ENCODE results near the gene RGP1.

Gene RGP1

DNA sequence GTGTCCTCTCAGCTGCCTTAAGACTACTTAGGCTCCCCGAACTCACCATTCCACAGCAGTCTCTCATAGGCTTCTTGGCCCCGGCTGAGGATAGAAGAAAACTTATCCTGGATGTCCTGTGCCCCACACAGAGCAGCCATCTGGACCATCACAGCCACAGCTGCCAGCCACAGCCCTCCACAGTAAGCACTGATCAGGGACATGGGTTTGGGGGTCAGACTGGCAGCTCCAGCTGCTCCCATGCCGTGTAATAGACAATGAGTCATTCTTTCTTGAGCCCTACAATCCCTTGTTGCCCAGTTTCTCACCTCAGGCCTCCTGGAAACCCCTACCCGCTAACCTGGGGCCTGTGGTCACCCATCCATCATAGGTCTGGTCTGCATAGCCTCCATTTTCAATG is 10.9 kb upstream of the RGP1 start:
- no peaks in the 10 kb centered on the region for H3K27me3 Mint-ChIP-seq
- peaks cover 24% of the 10 kb centered on the region for H3K4me1 Mint-ChIP-seq
- no peaks in the 10 kb centered on the region for H3K9me3 Mint-ChIP-seq
- no peak overlapping the region for H3K4me3 Mint-ChIP-seq
- ATAC-seq (replicated peaks; ENCODE audit: extremely low read depth, poor library complexity, severe bottlenecking) (no peak), DNase-seq (ENCODE audit: low spot score in 2 of 2) (no peak)
- peaks cover 39% of the 10 kb centered on the region for H3K36me3 Mint-ChIP-seq (ENCODE audit: insufficient read depth)
- no peak overlapping the region for H3K27ac Mint-ChIP-seq (ENCODE audit: low read depth)

DNA sequence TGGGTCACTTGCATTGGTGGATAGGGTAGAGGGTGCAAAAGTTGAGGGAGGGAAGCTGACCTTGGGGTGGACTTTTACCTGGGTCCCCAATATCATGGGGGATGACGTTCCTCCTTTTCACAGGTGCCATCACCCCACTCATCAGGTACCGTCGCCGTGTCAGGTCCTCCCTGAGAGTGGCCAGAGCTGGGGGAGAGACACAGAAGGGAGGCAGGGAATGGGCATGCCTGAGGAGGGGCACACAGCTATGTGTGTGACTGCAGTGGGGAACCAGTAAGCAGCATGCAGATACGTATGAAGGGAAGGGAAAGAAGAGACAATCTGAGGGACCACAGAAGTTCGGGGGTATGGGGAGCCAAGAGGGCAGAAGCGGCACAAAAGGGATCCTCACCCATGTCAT is 10.2 kb upstream of the RGP1 start:
- H3K27me3 Mint-ChIP-seq: no peaks in the 10 kb centered on the region
- no peak overlapping the region for H3K4me3 Mint-ChIP-seq
- H3K9me3 Mint-ChIP-seq: no peaks in the 10 kb centered on the region
- H3K27ac Mint-ChIP-seq (ENCODE audit: low read depth): no peak overlapping the region
- ATAC-seq (replicated peaks; ENCODE audit: extremely low read depth, poor library complexity, severe bottlenecking) (no peak), DNase-seq (ENCODE audit: low spot score in 2 of 2) (no peak)
- peaks cover 28% of the 10 kb centered on the region for H3K4me1 Mint-ChIP-seq
- peaks cover 44% of the 10 kb centered on the region for H3K36me3 Mint-ChIP-seq (ENCODE audit: insufficient read depth)

DNA sequence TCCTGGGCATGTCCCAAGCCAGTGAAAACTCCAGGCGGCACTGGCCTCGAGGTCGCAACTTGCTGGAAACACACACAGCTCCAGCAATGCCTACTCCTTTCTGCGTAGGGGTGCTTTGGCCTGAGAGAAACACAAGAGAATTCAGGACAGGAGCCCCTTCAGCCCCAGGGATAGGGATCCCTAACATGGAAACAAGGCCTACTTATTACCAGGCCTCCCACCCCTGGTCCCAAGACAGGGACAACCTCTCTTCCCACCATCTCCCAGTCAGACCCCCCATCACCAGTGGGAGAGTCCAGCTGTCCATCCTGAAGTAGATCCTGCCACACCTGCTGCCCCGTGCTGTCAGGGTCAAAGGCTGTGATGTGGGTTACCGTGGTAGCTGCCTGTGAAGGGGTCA is 8.8 kb upstream of the RGP1 start:
- ATAC-seq (replicated peaks; ENCODE audit: extremely low read depth, poor library complexity, severe bottlenecking) (no peak), DNase-seq (ENCODE audit: low spot score in 2 of 2) (no peak)
- Mint-ChIP-seq H3K36me3 (ENCODE audit: insufficient read depth) (peaks cover 47% of the 10 kb centered on the region), H3K9me3 (no peaks in the 10 kb centered on the region), H3K4me1 (peaks cover 33% of the 10 kb centered on the region), H3K27me3 (no peaks in the 10 kb centered on the region), H3K27ac (ENCODE audit: low read depth) (no peak overlapping the region), H3K4me3 (no peak overlapping the region)

DNA sequence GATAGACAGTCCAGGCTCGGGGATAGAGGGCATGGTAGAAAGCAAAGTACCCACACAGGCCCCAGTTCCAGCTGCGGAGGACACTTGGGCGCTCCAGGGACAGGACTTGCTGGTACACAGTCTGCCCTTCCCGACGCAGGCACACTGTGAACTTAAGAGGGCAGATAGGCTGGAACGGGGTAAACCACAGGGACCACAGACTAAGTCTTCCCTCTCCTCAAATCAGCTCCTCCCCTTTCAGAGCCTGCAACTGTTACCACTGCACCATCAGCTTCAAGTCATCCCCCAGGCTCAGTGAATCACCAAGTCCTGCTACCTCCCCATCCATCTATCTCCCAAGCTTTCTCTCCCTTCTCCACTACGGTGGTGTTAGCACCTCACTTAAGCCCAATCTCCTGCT is 7.3 kb upstream of the RGP1 start:
- H3K27ac Mint-ChIP-seq (ENCODE audit: low read depth): peak overlapping the region; percentile 8
- peaks cover 38% of the 10 kb centered on the region for H3K4me1 Mint-ChIP-seq
- H3K9me3 Mint-ChIP-seq: no peaks in the 10 kb centered on the region
- no peak for ATAC-seq (replicated peaks; ENCODE audit: extremely low read depth, poor library complexity, severe bottlenecking)
- no peak overlapping the region for H3K4me3 Mint-ChIP-seq
- no peak for DNase-seq (ENCODE audit: low spot score in 2 of 2)
- peaks cover 43% of the 10 kb centered on the region for H3K36me3 Mint-ChIP-seq (ENCODE audit: insufficient read depth)
- H3K27me3 Mint-ChIP-seq: no peaks in the 10 kb centered on the region

DNA sequence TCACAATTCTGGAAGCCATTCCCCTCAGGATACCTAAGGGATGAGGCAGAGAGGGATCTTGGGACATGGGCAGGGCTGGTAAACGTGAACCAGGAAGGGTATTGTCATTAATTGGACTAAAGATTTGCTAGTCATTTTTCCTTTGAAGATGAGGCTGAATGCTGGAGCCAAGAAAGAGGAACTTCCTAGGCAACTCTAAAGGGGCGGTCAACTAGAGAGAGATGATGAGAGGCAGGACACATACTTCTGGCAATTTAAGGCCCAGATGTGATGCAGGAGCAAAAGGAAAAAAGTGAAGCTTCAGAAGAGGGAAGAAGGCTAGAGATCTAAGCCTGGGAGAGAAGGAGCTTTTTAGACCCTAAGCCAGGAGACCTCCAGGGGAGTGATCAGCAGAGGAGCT is 5.6 kb upstream of the RGP1 start:
- H3K36me3 Mint-ChIP-seq (ENCODE audit: insufficient read depth): peaks cover 41% of the 10 kb centered on the region
- no peak for DNase-seq (ENCODE audit: low spot score in 2 of 2)
- H3K4me1 Mint-ChIP-seq: peaks cover 52% of the 10 kb centered on the region
- ATAC-seq (replicated peaks; ENCODE audit: extremely low read depth, poor library complexity, severe bottlenecking): no peak
- no peak overlapping the region for H3K27ac Mint-ChIP-seq (ENCODE audit: low read depth)
- H3K27me3 Mint-ChIP-seq: no peaks in the 10 kb centered on the region
- no peaks in the 10 kb centered on the region for H3K9me3 Mint-ChIP-seq
- H3K4me3 Mint-ChIP-seq: no peak overlapping the region

DNA sequence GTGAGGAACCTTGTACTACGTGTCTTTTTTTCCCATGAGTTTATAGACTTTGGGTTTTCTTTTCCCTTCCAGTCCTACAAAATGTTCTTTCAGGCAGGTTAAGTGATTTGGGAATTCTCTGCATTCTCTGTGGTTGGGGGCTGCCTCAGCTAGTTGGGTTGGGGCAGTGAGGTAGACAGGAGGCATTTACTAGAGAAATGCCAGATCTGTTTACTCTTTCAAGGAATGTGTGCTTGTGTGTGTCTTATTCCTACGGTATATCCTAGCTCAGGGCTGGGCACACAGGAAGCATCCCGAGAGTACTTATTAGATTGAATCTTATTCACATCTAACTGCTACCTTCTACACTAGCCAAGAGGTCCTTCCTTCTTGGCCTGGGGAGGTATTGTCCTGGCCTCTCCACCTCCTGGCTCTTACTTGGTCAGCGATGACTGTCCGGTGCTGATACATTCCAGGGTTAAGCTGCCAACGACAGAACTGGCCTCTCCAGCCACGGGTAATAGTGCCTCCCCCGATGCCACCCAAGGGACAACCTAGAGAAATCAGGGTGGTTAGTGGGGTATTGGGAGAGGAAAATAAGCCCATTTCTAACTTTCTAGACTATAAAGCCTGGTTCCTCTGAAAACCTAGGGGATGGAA is 5.1 kb upstream of the RGP1 start:
- ATAC-seq (replicated peaks; ENCODE audit: extremely low read depth, poor library complexity, severe bottlenecking): no peak
- no peak for DNase-seq (ENCODE audit: low spot score in 2 of 2)
- Mint-ChIP-seq H3K4me1 (peaks cover 52% of the 10 kb centered on the region), H3K27ac (ENCODE audit: low read depth) (no peak overlapping the region), H3K9me3 (no peaks in the 10 kb centered on the region), H3K27me3 (no peaks in the 10 kb centered on the region), H3K36me3 (ENCODE audit: insufficient read depth) (peaks cover 35% of the 10 kb centered on the region), H3K4me3 (no peak overlapping the region)

DNA sequence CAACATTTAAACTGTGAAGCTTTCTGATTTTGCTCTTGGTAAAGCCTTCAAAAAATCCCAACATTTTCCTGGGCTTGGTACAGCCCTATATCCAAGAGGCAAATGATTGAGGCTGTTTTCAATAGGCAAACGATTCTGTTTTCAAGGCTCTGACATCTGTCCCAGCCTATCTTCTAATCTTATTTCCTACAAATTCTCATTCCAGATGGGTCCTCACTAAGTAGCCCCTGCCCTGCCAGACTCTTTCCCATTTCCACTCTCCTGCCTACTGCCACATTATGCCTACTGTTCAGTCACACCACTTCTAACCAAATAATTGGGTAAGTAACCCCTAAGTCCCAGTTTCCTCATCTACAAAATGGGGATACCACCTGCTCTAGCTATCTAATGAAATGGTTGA is 3.5 kb upstream of the RGP1 start:
- Mint-ChIP-seq H3K36me3 (ENCODE audit: insufficient read depth) (peaks cover 35% of the 10 kb centered on the region), H3K27me3 (no peaks in the 10 kb centered on the region), H3K4me3 (peak overlapping the region; percentile 97), H3K9me3 (no peaks in the 10 kb centered on the region), H3K4me1 (peaks cover 64% of the 10 kb centered on the region), H3K27ac (ENCODE audit: low read depth) (peak overlapping the region; percentile 5)
- DNase-seq (ENCODE audit: low spot score in 2 of 2) (no peak), ATAC-seq (replicated peaks; ENCODE audit: extremely low read depth, poor library complexity, severe bottlenecking) (no peak)

DNA sequence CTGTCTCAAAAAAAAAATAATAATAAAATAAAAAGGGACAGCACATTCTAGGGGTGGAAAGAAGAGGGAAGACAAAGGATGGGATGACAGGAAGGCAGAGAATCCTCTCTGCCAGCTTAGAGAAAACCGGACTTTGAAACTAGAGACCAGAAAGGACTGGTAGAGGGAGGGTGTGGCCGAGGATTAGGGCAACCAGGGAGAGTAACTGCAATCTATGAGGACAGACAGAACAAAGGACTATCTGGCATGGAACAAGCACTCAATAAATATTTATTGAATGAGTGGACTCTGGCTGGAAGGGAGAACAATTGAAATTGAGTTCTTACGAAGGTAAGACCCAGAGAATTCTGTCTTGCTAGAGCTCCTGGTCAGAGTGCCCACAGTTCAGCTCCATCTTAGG is 2.5 kb upstream of the RGP1 start:
- no peak for ATAC-seq (replicated peaks; ENCODE audit: extremely low read depth, poor library complexity, severe bottlenecking)
- Mint-ChIP-seq H3K9me3 (no peaks in the 10 kb centered on the region), H3K27me3 (no peaks in the 10 kb centered on the region), H3K36me3 (ENCODE audit: insufficient read depth) (peaks cover 29% of the 10 kb centered on the region), H3K4me3 (peak overlapping the region; percentile 97), H3K4me1 (peaks cover 62% of the 10 kb centered on the region), H3K27ac (ENCODE audit: low read depth) (peak overlapping the region; percentile 5)
- no peak for DNase-seq (ENCODE audit: low spot score in 2 of 2)

DNA sequence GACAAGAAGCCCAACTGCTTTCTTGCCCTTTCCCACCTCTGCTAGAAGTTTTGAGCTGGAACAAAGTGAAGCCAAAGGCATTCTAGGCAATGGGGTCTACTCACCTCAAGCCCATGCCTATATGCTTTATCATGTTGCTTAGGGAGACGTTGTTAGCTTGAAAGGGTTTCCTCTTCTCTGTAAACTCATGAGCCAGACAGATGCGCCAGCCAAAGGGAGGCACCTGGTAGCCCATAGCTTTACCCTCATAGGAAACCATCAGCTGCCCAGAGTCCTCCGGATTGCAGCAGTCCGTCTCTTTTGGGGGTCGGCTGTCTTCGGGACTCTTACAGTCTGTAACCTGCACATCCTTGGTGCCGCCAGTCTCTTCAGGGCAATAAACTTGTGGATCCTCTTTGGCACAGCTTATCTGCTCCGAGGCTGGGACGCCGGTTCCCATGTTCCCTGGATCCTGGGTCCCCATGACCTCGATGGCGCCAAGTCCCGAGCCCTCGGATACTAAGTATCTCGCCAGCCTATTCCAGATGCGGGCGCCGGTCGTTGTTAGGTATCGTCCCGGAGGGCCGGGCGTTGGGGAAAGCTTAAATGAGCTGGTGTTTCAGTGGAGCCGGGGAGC is 737 bp upstream of the RGP1 start:
- Mint-ChIP-seq H3K27ac (ENCODE audit: low read depth) (peak overlapping the region; percentile 91), H3K4me1 (peaks cover 55% of the 10 kb centered on the region), H3K9me3 (no peaks in the 10 kb centered on the region), H3K27me3 (no peaks in the 10 kb centered on the region), H3K36me3 (ENCODE audit: insufficient read depth) (peaks cover 23% of the 10 kb centered on the region), H3K4me3 (peak overlapping the region; percentile 97)
- ATAC-seq (replicated peaks; ENCODE audit: extremely low read depth, poor library complexity, severe bottlenecking) (peak; percentile 21), DNase-seq (ENCODE audit: low spot score in 2 of 2) (no peak)

DNA sequence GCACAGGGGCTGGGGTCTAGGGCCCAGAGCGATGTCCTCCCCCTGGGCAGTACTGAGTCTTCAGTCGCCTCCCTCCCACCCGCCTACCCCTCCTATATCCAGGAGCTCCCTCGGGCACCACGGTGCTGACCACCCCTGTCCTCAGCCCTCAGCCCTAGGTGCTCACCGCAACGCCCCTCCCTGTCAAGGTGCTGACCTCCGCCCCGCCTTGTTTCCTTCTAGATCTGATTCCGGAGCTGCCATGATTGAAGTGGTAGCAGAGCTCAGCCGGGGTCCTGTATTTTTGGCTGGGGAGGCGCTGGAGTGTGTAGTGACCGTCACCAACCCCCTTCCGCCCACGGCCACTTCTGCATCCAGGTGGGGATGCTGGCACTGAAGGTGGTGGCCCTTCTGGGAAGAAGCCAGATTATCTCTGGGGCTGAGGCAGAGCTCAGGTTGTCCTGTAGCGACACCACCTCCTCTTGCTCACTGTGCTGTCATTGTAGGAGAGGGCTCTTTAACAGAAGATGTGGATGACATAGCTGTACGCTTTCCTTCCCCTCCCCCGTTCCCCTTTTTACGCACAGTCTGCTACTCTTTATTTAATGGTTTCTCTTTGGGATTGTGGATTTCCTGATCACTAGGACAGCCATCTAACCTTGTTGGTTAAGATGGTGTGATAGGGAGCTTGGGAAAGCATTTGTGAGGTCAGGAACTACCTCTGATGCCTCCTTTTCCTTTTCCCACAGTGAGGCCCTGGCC is 598 bp downstream of the RGP1 start:
- no peaks in the 10 kb centered on the region for H3K9me3 Mint-ChIP-seq
- H3K4me1 Mint-ChIP-seq: peaks cover 49% of the 10 kb centered on the region
- peak overlapping the region; percentile 97 for H3K4me3 Mint-ChIP-seq
- ATAC-seq (replicated peaks; ENCODE audit: extremely low read depth, poor library complexity, severe bottlenecking) (peak; percentile 42), DNase-seq (ENCODE audit: low spot score in 2 of 2) (no peak)
- peaks cover 15% of the 10 kb centered on the region for H3K36me3 Mint-ChIP-seq (ENCODE audit: insufficient read depth)
- H3K27ac Mint-ChIP-seq (ENCODE audit: low read depth): peak overlapping the region; percentile 91
- no peaks in the 10 kb centered on the region for H3K27me3 Mint-ChIP-seq

DNA sequence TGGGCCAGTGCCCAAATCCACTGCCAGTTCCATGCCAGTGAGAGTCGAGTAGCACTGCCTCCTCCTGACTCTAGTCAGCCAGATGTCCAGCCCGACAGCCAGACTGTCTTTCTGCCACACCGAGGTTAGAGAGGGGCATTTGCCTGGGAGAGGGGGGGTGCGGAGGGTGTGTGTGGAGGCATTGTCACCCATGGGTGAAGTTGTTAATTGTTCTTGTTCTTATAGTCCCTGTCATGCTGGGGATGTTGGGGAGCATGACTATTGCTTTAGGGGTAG is 1.1 kb downstream of the RGP1 start:
- H3K36me3 Mint-ChIP-seq (ENCODE audit: insufficient read depth): peaks cover 15% of the 10 kb centered on the region
- no peak for DNase-seq (ENCODE audit: low spot score in 2 of 2)
- peak overlapping the region; percentile 91 for H3K27ac Mint-ChIP-seq (ENCODE audit: low read depth)
- H3K27me3 Mint-ChIP-seq: no peaks in the 10 kb centered on the region
- H3K9me3 Mint-ChIP-seq: no peaks in the 10 kb centered on the region
- peak overlapping the region; percentile 97 for H3K4me3 Mint-ChIP-seq
- no peak for ATAC-seq (replicated peaks; ENCODE audit: extremely low read depth, poor library complexity, severe bottlenecking)
- H3K4me1 Mint-ChIP-seq: peaks cover 45% of the 10 kb centered on the region

DNA sequence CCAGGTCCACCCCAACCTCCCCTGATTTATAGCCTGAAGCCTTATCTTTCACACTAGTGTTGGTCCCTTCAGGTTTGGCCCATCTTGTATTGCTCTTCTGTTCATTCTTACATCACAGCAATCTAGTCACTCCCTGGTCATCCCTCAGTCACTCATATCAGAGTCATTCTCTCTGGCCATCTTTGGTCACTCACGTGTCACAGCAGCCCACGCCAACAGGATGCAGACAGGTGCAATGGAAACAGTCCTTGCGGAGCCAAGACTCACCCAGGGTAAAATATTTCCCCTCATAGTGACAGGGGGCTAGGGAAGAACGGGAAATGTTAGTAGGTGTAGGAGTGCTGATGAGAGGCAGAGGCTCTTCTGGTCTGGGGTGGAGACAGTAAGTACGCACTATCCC is 4.4 kb downstream of the RGP1 start:
- Mint-ChIP-seq H3K27me3 (no peaks in the 10 kb centered on the region), H3K4me3 (no peak overlapping the region), H3K9me3 (no peaks in the 10 kb centered on the region), H3K4me1 (peaks cover 45% of the 10 kb centered on the region), H3K27ac (ENCODE audit: low read depth) (no peak overlapping the region), H3K36me3 (ENCODE audit: insufficient read depth) (peaks cover 15% of the 10 kb centered on the region)
- no peak for DNase-seq (ENCODE audit: low spot score in 2 of 2)
- ATAC-seq (replicated peaks; ENCODE audit: extremely low read depth, poor library complexity, severe bottlenecking): no peak

DNA sequence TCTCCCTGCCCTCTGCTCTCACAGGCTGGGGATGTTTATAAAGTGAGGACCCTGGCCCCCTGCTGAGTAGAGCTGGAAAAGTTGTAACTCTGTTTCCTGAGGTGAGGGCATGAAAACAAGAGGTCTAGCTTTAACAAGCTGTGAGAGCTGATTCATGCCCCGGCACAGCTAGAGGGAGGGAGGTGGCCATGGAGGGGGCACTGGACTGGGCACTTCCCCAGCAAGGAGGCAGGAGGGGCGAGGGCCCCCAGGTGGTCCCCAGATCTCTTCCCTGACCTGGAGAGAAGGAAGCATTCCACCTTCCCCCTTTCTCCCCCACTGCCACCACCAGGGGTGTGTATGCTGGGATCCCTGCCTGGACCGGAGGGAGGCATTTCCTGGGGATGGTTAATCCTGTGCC is 5.2 kb downstream of the RGP1 start, which contains the start of gene MSMP:
TSS of gene MSMP (minus strand) at position 13 of the 400 bp plus-strand sequence. CDS start 147 bp downstream, outside the sequence.
- Mint-ChIP-seq H3K9me3 (no peaks in the 10 kb centered on the region), H3K4me3 (no peak within 1 kb of the TSS), H3K27ac (ENCODE audit: low read depth) (no peak within 1 kb of the TSS), H3K4me1 (peaks cover 50% of the 10 kb centered on the region), H3K27me3 (no peaks in the 10 kb centered on the region), H3K36me3 (ENCODE audit: insufficient read depth) (peaks cover 15% of the 10 kb centered on the region)
- DNase-seq (ENCODE audit: low spot score in 2 of 2) (no peak), ATAC-seq (replicated peaks; ENCODE audit: extremely low read depth, poor library complexity, severe bottlenecking) (no peak)
